ENCODE data around the gene RET. TPM values are rescaled to one million over a fixed set of nuclear protein-coding genes. Genes with fewer than 3 reads are reported as not detected.

The RET gene
- total RNA-seq, 1 donor from 2014 or later: 1.1 TPM

DNA sequence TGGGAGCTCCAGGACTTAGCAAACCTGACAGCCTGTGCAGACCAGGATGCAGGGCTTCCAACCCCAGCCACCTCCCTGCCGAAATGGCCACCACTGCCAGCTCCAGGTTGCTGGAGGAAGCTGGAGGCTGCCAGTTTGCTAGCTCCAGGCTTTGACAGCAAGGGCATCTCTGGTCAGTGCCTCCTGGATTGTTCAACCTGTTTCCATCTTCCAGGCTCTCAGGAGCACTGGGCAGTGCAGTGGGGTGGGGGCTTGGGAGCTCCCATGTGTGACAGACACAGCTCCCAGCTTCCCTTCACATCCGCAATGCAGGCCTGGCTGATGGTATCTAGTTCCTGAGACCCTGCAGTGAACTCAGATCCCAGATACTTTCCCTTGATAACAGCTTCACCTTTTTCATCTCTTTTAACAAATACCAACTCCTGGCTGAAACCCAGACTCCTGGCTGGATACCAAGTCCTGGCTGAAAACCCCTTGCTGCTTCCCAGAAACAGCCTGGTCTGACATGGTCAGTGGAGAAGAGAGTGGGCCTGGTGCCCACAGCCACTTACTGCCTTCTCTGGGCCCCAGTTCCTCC is 20.8 kb upstream of the RET start:
- H3K9me3 ChIP-seq (ENCODE audit: insufficient read depth, low read depth, low read length): no peaks in the 10 kb centered on the region
- H3K4me1 ChIP-seq (ENCODE audit: insufficient read depth, low read length): no peaks in the 10 kb centered on the region
- Mint-ChIP-seq H3K9me3 (ENCODE audit: unreplicated experiment) (no peaks in the 10 kb centered on the region), H3K27ac (ENCODE audit: unreplicated experiment) (no peak overlapping the region), H3K27me3 (ENCODE audit: low read depth, unreplicated experiment) (peaks cover 41% of the 10 kb centered on the region), H3K4me3 (ENCODE audit: unreplicated experiment) (no peak overlapping the region), H3K36me3 (ENCODE audit: low read depth, unreplicated experiment) (no peaks in the 10 kb centered on the region), H3K4me1 (ENCODE audit: low read depth, unreplicated experiment) (no peaks in the 10 kb centered on the region)
- H3K4me2 ChIP-seq (ENCODE audit: low read length): no peak overlapping the region
- no peaks in the 10 kb centered on the region for H4K20me1 ChIP-seq (ENCODE audit: insufficient read depth, low read length)
- no peaks in the 10 kb centered on the region for H3K36me3 ChIP-seq (ENCODE audit: insufficient read depth, low read length)
- H3K9ac ChIP-seq (ENCODE audit: low read length): no peak overlapping the region
- DNase-seq (ENCODE audit: low read depth) (no peak), FAIRE-seq (no peak)
- H2AFZ ChIP-seq (ENCODE audit: low read depth, low read length): no peak overlapping the region
- peaks cover 3% of the 10 kb centered on the region for H3K27me3 ChIP-seq (ENCODE audit: insufficient read depth, low read length)
- no peak overlapping the region for H3K27ac ChIP-seq (ENCODE audit: low read depth, low read length)
- H3K4me3 ChIP-seq (ENCODE audit: insufficient read depth, low read depth, low read length): no peak overlapping the region
- TF ChIP-seq, protein P1, sequence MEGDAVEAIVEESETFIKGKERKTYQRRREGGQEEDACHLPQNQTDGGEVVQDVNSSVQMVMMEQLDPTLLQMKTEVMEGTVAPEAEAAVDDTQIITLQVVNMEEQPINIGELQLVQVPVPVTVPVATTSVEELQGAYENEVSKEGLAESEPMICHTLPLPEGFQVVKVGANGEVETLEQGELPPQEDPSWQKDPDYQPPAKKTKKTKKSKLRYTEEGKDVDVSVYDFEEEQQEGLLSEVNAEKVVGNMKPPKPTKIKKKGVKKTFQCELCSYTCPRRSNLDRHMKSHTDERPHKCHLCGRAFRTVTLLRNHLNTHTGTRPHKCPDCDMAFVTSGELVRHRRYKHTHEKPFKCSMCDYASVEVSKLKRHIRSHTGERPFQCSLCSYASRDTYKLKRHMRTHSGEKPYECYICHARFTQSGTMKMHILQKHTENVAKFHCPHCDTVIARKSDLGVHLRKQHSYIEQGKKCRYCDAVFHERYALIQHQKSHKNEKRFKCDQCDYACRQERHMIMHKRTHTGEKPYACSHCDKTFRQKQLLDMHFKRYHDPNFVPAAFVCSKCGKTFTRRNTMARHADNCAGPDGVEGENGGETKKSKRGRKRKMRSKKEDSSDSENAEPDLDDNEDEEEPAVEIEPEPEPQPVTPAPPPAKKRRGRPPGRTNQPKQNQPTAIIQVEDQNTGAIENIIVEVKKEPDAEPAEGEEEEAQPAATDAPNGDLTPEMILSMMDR (IDR thresholded peaks at IDR 0.05; ENCODE audit: insufficient read depth, low read depth, low read length): no peak
- no peak for TF ChIP-seq EZH2 (IDR thresholded peaks at IDR 0.05; ENCODE audit: insufficient read depth, low read length)
- H3K79me2 ChIP-seq (ENCODE audit: insufficient read depth, low read length): no peaks in the 10 kb centered on the region

DNA sequence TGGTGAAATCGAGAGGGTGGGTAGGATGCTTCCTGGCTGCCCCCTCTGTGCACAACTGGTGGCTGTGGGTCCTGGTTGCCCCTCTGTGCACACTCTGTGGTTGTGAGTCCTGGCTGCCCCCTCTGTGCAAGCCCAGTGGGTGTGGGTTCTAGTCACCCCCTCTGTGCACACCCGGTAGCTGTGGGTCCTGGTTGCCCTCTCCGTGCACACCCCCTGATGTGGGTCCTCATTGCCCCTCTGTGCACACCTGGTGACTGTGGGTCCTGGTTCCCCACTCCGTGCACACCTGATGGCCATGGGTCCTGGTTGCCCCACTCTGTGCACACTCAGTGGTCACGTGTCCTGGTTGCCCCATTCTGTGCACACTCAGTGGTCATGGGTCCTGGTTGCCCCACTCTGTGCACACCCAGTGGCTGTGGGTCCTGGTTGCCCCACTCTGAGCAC is 20.3 kb upstream of the RET start:
- TF ChIP-seq, protein P1 (IDR thresholded peaks at IDR 0.05; ENCODE audit: insufficient read depth, low read depth, low read length): no peak
- no peak for TF ChIP-seq EZH2 (IDR thresholded peaks at IDR 0.05; ENCODE audit: insufficient read depth, low read length)
- Mint-ChIP-seq H3K4me1 (ENCODE audit: low read depth, unreplicated experiment) (no peaks in the 10 kb centered on the region), H3K36me3 (ENCODE audit: low read depth, unreplicated experiment) (no peaks in the 10 kb centered on the region), H3K4me3 (ENCODE audit: unreplicated experiment) (no peak overlapping the region), H3K27ac (ENCODE audit: unreplicated experiment) (no peak overlapping the region), H3K9me3 (ENCODE audit: unreplicated experiment) (no peaks in the 10 kb centered on the region), H3K27me3 (ENCODE audit: low read depth, unreplicated experiment) (peaks cover 41% of the 10 kb centered on the region)
- FAIRE-seq (no peak), DNase-seq (ENCODE audit: low read depth) (no peak)
- no peak overlapping the region for H3K4me2 ChIP-seq (ENCODE audit: low read length)
- no peaks in the 10 kb centered on the region for H3K36me3 ChIP-seq (ENCODE audit: insufficient read depth, low read length)
- H3K27me3 ChIP-seq (ENCODE audit: insufficient read depth, low read length): peaks cover 3% of the 10 kb centered on the region
- no peak overlapping the region for H3K4me3 ChIP-seq (ENCODE audit: insufficient read depth, low read depth, low read length)
- H3K79me2 ChIP-seq (ENCODE audit: insufficient read depth, low read length): no peaks in the 10 kb centered on the region
- no peaks in the 10 kb centered on the region for H4K20me1 ChIP-seq (ENCODE audit: insufficient read depth, low read length)
- H3K4me1 ChIP-seq (ENCODE audit: insufficient read depth, low read length): no peaks in the 10 kb centered on the region
- no peaks in the 10 kb centered on the region for H3K9me3 ChIP-seq (ENCODE audit: insufficient read depth, low read depth, low read length)
- H3K27ac ChIP-seq (ENCODE audit: low read depth, low read length): no peak overlapping the region
- no peak overlapping the region for H3K9ac ChIP-seq (ENCODE audit: low read length)
- H2AFZ ChIP-seq (ENCODE audit: low read depth, low read length): no peak overlapping the region

DNA sequence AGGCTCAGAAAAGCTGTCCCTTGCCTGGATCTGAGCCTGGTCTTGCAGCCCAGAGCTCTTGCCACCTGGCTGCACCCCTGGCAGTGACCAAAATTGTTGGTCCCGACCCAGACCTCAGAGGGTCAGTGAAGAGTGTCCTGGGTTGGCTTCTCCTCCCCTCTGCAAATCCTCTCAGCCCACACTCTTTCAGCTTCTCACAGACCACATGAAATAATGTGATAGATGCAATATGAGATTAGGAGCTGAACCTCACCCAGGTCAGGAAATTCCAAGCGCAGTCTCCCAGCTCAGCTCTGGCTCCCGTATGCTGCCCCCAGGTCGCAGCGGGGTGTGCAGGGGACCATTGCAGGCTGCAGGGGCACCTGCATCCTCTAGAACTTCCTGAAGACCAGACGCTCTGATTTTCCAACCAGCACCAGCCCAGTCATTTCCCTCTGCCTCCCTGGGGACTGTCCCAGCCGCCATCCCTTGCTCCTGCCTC is 19.6 kb upstream of the RET start:
- DNase-seq (ENCODE audit: low read depth) (no peak), FAIRE-seq (no peak)
- H3K9me3 ChIP-seq (ENCODE audit: insufficient read depth, low read depth, low read length): no peaks in the 10 kb centered on the region
- no peak overlapping the region for H3K4me2 ChIP-seq (ENCODE audit: low read length)
- Mint-ChIP-seq H3K4me3 (ENCODE audit: unreplicated experiment) (no peak overlapping the region), H3K27ac (ENCODE audit: unreplicated experiment) (no peak overlapping the region), H3K27me3 (ENCODE audit: low read depth, unreplicated experiment) (peaks cover 41% of the 10 kb centered on the region), H3K4me1 (ENCODE audit: low read depth, unreplicated experiment) (no peaks in the 10 kb centered on the region), H3K36me3 (ENCODE audit: low read depth, unreplicated experiment) (no peaks in the 10 kb centered on the region), H3K9me3 (ENCODE audit: unreplicated experiment) (no peaks in the 10 kb centered on the region)
- no peak overlapping the region for H3K9ac ChIP-seq (ENCODE audit: low read length)
- no peak overlapping the region for H3K4me3 ChIP-seq (ENCODE audit: insufficient read depth, low read depth, low read length)
- H2AFZ ChIP-seq (ENCODE audit: low read depth, low read length): no peak overlapping the region
- no peak overlapping the region for H3K27ac ChIP-seq (ENCODE audit: low read depth, low read length)
- no peaks in the 10 kb centered on the region for H4K20me1 ChIP-seq (ENCODE audit: insufficient read depth, low read length)
- TF ChIP-seq EZH2 (IDR thresholded peaks at IDR 0.05; ENCODE audit: insufficient read depth, low read length): no peak
- TF ChIP-seq, protein P1 (IDR thresholded peaks at IDR 0.05; ENCODE audit: insufficient read depth, low read depth, low read length): no peak
- no peaks in the 10 kb centered on the region for H3K36me3 ChIP-seq (ENCODE audit: insufficient read depth, low read length)
- no peaks in the 10 kb centered on the region for H3K4me1 ChIP-seq (ENCODE audit: insufficient read depth, low read length)
- no peaks in the 10 kb centered on the region for H3K79me2 ChIP-seq (ENCODE audit: insufficient read depth, low read length)
- peaks cover 3% of the 10 kb centered on the region for H3K27me3 ChIP-seq (ENCODE audit: insufficient read depth, low read length)
